ENCODE measurements around the gene CBFA2T2.

CBFA2T2 gene

DNA sequence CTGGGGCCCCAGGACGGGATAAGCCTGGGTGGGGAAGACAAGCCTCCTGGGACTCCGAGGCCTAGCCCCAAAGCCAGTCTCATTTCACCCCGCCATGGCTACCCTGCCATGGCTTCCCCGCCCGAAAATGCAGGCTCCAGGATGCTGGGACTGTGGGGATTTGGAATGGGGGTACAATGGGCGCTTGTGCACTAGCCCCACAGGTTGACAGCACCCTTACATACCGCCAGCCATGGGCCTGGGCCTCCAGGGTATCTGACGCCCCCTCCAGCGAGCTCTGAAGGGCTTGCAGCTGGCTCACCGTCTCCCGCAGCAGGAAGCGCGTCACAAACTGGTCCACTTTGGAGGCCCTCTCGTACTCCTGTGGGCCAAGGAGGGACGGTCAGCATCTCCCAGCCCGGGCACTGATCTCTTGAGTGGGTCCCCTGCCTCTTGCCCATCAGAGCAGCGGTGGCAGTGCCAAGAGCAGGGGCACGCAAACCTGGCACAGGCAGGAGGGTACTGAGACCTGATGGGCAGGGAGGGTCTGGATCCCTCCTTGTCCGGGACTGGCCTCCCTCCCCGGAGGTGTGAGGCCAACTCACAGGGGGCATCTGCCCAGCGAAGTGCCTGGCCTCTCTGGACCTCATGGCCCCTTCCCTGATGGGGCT, 170.3 kb downstream of the CBFA2T2 start:
- TF ChIP-seq SUZ12 (IDR thresholded peaks at IDR 0.05; ENCODE audit: extremely low read depth, insufficient read depth, insufficient read length) (no peak), YY1 (IDR thresholded peaks at IDR 0.05; ENCODE audit: insufficient read depth, insufficient read length) (no peak), ZNF274 (IDR thresholded peaks at IDR 0.05; ENCODE audit: low read depth, low read length) (no peak)
- no peaks in the 10 kb centered on the region for H3K9me3 ChIP-seq (ENCODE audit: insufficient read depth, low read length)
- H3K4me1 ChIP-seq (ENCODE audit: insufficient read depth, insufficient read length), result peaks cover 15% of the 10 kb centered on the region
- no peak for DNase-seq (ENCODE audit: low read depth, low spot score)
- peaks cover 63% of the 10 kb centered on the region for H3K36me3 ChIP-seq (ENCODE audit: insufficient read depth, insufficient read length, low read length)
- no peaks in the 10 kb centered on the region for H3K27me3 ChIP-seq (ENCODE audit: insufficient read depth, insufficient read length)
- H3K9ac ChIP-seq (ENCODE audit: insufficient read length, low read depth), result no peak overlapping the region
- no peak overlapping the region for H3K4me3 ChIP-seq (ENCODE audit: insufficient read length, low read depth)

DNA sequence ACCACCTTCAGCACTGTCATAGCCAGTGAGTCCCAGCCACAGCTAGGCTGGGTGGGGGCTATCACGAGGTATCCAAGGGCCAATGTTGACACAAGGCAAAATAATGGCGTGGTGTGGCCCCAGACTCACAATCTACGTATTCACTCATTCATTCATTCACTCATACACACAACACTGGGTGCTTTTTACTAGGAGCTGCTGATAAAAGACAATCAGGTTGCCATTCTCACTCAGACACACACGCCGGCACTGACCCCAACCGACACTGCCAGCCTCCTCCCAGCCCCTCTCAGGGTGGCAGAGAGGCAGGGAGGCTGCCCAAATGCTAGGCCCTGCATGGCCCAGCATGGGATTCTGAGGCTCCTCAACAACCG, 170.8 kb downstream of the CBFA2T2 start:
- TF ChIP-seq SUZ12 (IDR thresholded peaks at IDR 0.05; ENCODE audit: extremely low read depth, insufficient read depth, insufficient read length) (no peak), ZNF274 (IDR thresholded peaks at IDR 0.05; ENCODE audit: low read depth, low read length) (no peak), YY1 (IDR thresholded peaks at IDR 0.05; ENCODE audit: insufficient read depth, insufficient read length) (no peak)
- no peak overlapping the region for H3K4me3 ChIP-seq (ENCODE audit: insufficient read length, low read depth)
- no peaks in the 10 kb centered on the region for H3K27me3 ChIP-seq (ENCODE audit: insufficient read depth, insufficient read length)
- peaks cover 63% of the 10 kb centered on the region for H3K36me3 ChIP-seq (ENCODE audit: insufficient read depth, insufficient read length, low read length)
- H3K9ac ChIP-seq (ENCODE audit: insufficient read length, low read depth), result no peak overlapping the region
- H3K4me1 ChIP-seq (ENCODE audit: insufficient read depth, insufficient read length), result peaks cover 15% of the 10 kb centered on the region
- H3K9me3 ChIP-seq (ENCODE audit: insufficient read depth, low read length), result no peaks in the 10 kb centered on the region
- no peak for DNase-seq (ENCODE audit: low read depth, low spot score)

DNA sequence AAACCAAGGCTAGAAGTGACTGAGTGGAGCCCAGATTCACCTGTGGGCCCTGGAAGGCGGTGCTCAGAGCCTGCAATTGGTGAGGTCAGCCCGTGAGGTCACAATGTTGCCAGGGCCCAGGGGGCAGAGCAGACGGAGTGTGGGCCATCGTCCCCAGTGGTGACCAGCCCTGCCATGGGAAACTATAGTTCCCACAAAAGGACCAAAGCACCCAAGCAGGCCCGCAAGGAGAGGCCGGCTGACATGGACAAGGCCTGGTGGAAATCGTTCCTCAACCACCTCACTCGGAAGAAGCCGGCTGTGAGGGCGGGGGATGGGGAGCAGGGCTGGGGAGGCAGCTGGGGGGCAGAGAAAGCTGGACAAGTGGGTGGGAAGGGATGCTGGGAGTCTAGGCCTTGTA, 172.3 kb downstream of the CBFA2T2 start, which contains the start of gene C20orf144:
Gene C20orf144, plus strand, starts transcription at position 156 of the 400 bp plus-strand sequence. Its CDS starts 19 bp downstream, at position 175.
- Histone ChIP-seq H3K27me3 (ENCODE audit: insufficient read depth, insufficient read length) (no peaks in the 10 kb centered on the region), H3K4me3 (ENCODE audit: insufficient read length, low read depth) (peak within 1 kb of the TSS; percentile 67), H3K9ac (ENCODE audit: insufficient read length, low read depth) (peak within 1 kb of the TSS; percentile 85), H3K4me1 (ENCODE audit: insufficient read depth, insufficient read length) (peaks cover 19% of the 10 kb centered on the region), H3K36me3 (ENCODE audit: insufficient read depth, insufficient read length, low read length) (peaks cover 50% of the 10 kb centered on the region), H3K9me3 (ENCODE audit: insufficient read depth, low read length) (no peaks in the 10 kb centered on the region)
- TF ChIP-seq YY1 (IDR thresholded peaks at IDR 0.05; ENCODE audit: insufficient read depth, insufficient read length) (no peak), SUZ12 (IDR thresholded peaks at IDR 0.05; ENCODE audit: extremely low read depth, insufficient read depth, insufficient read length) (no peak), ZNF274 (IDR thresholded peaks at IDR 0.05; ENCODE audit: low read depth, low read length) (no peak)
- no peak for DNase-seq (ENCODE audit: low read depth, low spot score)

DNA sequence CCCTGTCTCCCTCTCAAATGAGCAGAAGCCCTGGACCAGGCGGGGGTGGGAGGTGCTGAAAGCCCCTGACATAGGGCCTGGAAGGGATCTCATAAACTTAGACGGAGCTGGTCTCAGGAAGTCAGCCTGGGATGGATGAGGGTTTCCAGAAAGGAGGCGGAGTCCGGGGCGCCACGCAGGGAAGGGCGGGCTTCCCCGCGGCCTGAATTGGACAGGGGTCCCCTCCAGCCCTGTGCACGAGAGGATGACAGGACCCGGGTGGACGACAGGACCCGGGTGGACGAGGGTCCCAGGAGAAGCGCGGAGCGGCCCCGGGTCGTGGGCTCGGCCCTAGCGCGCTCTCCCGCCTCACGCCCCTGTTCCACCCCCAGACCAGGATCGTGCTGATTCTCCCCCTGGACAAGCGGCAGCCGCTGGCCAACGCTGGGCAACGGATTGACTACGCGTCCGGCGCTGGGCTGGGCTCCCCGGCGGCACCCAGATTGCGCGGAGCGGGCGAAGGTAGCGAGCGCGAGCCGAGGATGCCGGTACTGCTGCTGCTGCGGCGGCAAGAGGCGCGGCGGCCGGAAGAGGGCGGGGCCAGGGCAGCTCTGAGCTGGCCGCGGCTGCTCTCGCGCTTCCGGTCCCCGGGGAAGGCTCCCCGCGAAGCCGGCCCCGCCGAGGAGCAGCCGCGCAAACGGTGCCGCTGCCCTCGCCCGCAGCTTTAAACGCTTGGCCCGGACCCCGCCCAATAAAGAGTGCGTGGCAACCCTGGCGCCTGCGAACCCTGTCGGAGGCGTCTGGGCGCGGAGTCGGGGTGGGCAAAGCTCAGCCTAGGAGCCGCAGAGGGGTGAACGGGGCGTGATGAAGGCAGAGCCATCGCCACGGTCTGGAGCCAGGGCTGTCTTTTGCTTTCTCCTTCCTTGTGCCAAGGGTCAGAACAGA, 173.5 kb downstream of the CBFA2T2 start:
- H3K4me3 ChIP-seq (ENCODE audit: insufficient read length, low read depth), result peak overlapping the region; percentile 67
- TF ChIP-seq ZNF274 (IDR thresholded peaks at IDR 0.05; ENCODE audit: low read depth, low read length), result no peak
- no peak for TF ChIP-seq YY1 (IDR thresholded peaks at IDR 0.05; ENCODE audit: insufficient read depth, insufficient read length)
- no peak for TF ChIP-seq SUZ12 (IDR thresholded peaks at IDR 0.05; ENCODE audit: extremely low read depth, insufficient read depth, insufficient read length)
- no peaks in the 10 kb centered on the region for H3K9me3 ChIP-seq (ENCODE audit: insufficient read depth, low read length)
- peak; percentile 67 for DNase-seq (ENCODE audit: low read depth, low spot score)
- H3K4me1 ChIP-seq (ENCODE audit: insufficient read depth, insufficient read length), result peaks cover 27% of the 10 kb centered on the region
- peaks cover 42% of the 10 kb centered on the region for H3K36me3 ChIP-seq (ENCODE audit: insufficient read depth, insufficient read length, low read length)
- no peaks in the 10 kb centered on the region for H3K27me3 ChIP-seq (ENCODE audit: insufficient read depth, insufficient read length)
- peak overlapping the region; percentile 85 for H3K9ac ChIP-seq (ENCODE audit: insufficient read length, low read depth)

DNA sequence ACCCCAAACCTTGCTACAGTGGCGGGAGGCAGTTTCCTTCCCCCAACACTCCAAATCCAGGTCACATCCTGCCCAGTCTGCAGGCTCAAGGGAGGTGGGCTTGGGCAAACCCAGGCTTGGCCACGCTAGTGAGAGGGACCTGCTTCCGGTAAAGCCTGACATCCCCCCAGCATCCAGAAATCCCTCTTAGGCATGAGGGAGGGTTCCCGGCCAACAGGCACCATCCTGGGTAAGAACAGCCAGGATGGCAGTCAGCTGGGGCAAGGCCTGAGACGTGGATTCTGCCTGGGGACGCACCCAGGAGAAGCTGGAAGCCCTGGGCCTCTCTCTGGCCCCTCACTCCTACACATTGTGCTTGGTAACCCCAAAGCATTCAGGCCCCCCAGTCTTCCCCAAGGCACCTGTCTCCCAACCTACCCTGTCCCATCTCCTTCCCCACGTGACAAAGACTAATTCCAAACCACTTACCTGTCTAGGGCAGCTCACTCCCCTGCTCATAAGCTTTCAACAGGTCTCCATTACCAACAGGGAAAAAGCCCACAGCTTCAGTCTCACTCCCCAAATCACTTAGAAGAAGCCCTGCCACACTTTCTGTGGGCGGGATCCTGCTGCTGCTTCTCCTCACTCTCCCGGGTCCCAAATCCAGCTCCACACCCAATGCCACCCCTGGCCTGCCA, 174.3 kb downstream of the CBFA2T2 start:
- peaks cover 42% of the 10 kb centered on the region for H3K36me3 ChIP-seq (ENCODE audit: insufficient read depth, insufficient read length, low read length)

DNA sequence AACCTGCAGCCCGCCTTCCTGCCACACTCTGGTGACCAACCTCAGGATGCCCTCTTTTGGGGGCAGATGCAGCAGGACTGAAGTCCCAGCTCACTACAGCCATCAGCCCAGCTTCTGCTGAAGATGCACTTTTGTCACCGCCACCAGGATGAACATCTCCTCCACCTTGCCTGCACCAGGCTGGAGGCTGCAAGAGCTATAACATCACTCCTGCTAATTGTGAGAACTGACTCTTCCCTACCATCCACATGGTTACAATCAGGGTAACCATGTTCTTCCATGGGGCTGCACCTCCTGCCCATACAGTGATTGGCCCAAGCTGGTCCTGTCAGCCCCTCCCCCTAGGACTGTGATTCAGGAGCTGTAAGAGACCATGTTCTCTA, 174.9 kb downstream of the CBFA2T2 start:
- H3K4me1 ChIP-seq (ENCODE audit: insufficient read depth, insufficient read length), result peaks cover 27% of the 10 kb centered on the region
- no peak for DNase-seq (ENCODE audit: low read depth, low spot score)
- peaks cover 42% of the 10 kb centered on the region for H3K36me3 ChIP-seq (ENCODE audit: insufficient read depth, insufficient read length, low read length)
- no peak overlapping the region for H3K9ac ChIP-seq (ENCODE audit: insufficient read length, low read depth)
- no peaks in the 10 kb centered on the region for H3K27me3 ChIP-seq (ENCODE audit: insufficient read depth, insufficient read length)
- no peaks in the 10 kb centered on the region for H3K9me3 ChIP-seq (ENCODE audit: insufficient read depth, low read length)
- no peak for TF ChIP-seq SUZ12 (IDR thresholded peaks at IDR 0.05; ENCODE audit: extremely low read depth, insufficient read depth, insufficient read length)
- TF ChIP-seq ZNF274 (IDR thresholded peaks at IDR 0.05; ENCODE audit: low read depth, low read length), result no peak
- no peak for TF ChIP-seq YY1 (IDR thresholded peaks at IDR 0.05; ENCODE audit: insufficient read depth, insufficient read length)
- H3K4me3 ChIP-seq (ENCODE audit: insufficient read length, low read depth), result no peak overlapping the region

More for the DNA sequence above, 174.3 kb downstream of the CBFA2T2 start:
- Histone ChIP-seq H3K27me3 (ENCODE audit: insufficient read depth, insufficient read length) (no peaks in the 10 kb centered on the region), H3K4me1 (ENCODE audit: insufficient read depth, insufficient read length) (peaks cover 27% of the 10 kb centered on the region), H3K4me3 (ENCODE audit: insufficient read length, low read depth) (peak overlapping the region; percentile 67), H3K9me3 (ENCODE audit: insufficient read depth, low read length) (no peaks in the 10 kb centered on the region), H3K9ac (ENCODE audit: insufficient read length, low read depth) (peak overlapping the region; percentile 85)
- TF ChIP-seq SUZ12 (IDR thresholded peaks at IDR 0.05; ENCODE audit: extremely low read depth, insufficient read depth, insufficient read length) (no peak), ZNF274 (IDR thresholded peaks at IDR 0.05; ENCODE audit: low read depth, low read length) (no peak), YY1 (IDR thresholded peaks at IDR 0.05; ENCODE audit: insufficient read depth, insufficient read length) (no peak)
- DNase-seq (ENCODE audit: low read depth, low spot score), result no peak

Data from NT2/D1 (cell line).